SK-N-SH (cell line): Measurements from ENCODE around the gene PRKCA. TPM values are rescaled to one million over a fixed set of nuclear protein-coding genes. Genes with fewer than 3 reads are reported as not detected.

Source experiments
- CTCF ChIA-PET: fragments of 300-600, 350-600 bp; formaldehyde crosslinking; extraction: SDS; loops from one replicate; lab custom pipeline; 2021; lab: Yijun Ruan, JAX
- POLR2A ChIA-PET: fragments of 350-600 bp; sonication (Branson Sonifier 250); formaldehyde crosslinking; extraction: SDS; loops from one replicate; lab custom pipeline; 2020; ENCODE audit warnings: antibody characterized with exemption, inconsistent platforms; lab: Yijun Ruan, JAX
- DNase-seq: peaks from one replicate; pipeline ENCODE4 v3.0.0; 2012
- H2AFZ ChIP-seq: fragments of 200-600 bp; sonication (generic); 2 replicates; pipeline ENCODE4 v1.8.1; 2016; ENCODE audit warnings: antibody characterized with exemption, mild to moderate bottlenecking, low read depth
- H3F3A ChIP-seq: fragments of 200-600 bp; sonication (generic); replicated peaks from 2 replicates; pipeline ENCODE3; 2016; ENCODE audit warnings: antibody characterized with exemption, mild to moderate bottlenecking; ENCODE audit not compliant: insufficient read depth
- H3K27ac ChIP-seq, 2 experiments: fragments of 200-500 bp in 1 of 2; fragments of 200-600 bp in 1 of 2; sonication (Bioruptor generic) in 1 of 2; sonication (generic), shearing (Covaris generic) in 1 of 2; 2 replicates each; pipeline versions ENCODE4 v1.5.1 to v1.6.1; 2014 to 2016; ENCODE audit warnings: low read depth in 2 of 2, inconsistent platforms in 1 of 2, low read length in 1 of 2, mild to moderate bottlenecking in 1 of 2, mixed read lengths in 1 of 2
- H3K27me3 ChIP-seq: fragments of 200-600 bp; sonication (generic), shearing (Covaris generic); 2 replicates; pipeline ENCODE4 v1.6.1; 2016; ENCODE audit warnings: mixed run types; ENCODE audit not compliant: insufficient read depth
- H3K36me3 ChIP-seq, 2 experiments: fragments of 200-500 bp in 1 of 2; fragments of 200-600 bp in 1 of 2; sonication (Bioruptor generic) in 1 of 2; sonication (generic) in 1 of 2; replicated peaks in 1 of 2; 2 replicates each; pipeline versions ENCODE3 to v1.5.1; 2014 to 2016; ENCODE audit warnings: low read length in 1 of 2, mild to moderate bottlenecking in 1 of 2; ENCODE audit not compliant: insufficient read depth in 2 of 2, control insufficient read depth in 1 of 2
- H3K4me1 ChIP-seq, 2 experiments: fragments of 200-500 bp in 1 of 2; fragments of 200-600 bp in 1 of 2; sonication (Bioruptor generic) in 1 of 2; sonication (generic), shearing (Covaris generic) in 1 of 2; 2 replicates each; pipeline versions ENCODE4 v1.5.1 to v1.6.1; 2014 to 2016; ENCODE audit warnings: low read depth in 1 of 2, low read length in 1 of 2, mixed run types in 1 of 2; ENCODE audit not compliant: insufficient read depth in 2 of 2, control insufficient read depth in 1 of 2
- H3K4me2 ChIP-seq: fragments of 200-600 bp; sonication (generic), shearing (Covaris generic); 2 replicates; pipeline ENCODE4 v1.6.1; 2017; ENCODE audit warnings: mixed run types
- H3K4me3 ChIP-seq, 2 experiments: fragments of 200-500 bp in 1 of 2; fragments of 200-600 bp in 1 of 2; sonication (Bioruptor generic) in 1 of 2; sonication (generic), shearing (Covaris generic) in 1 of 2; 2 replicates each; pipeline versions ENCODE4 v1.5.1 to v1.8.1; 2014 to 2016; ENCODE audit warnings: low read depth in 2 of 2, inconsistent platforms in 1 of 2, low read length in 1 of 2, mild to moderate bottlenecking in 1 of 2, mixed read lengths in 1 of 2, moderate library complexity in 1 of 2
- H3K79me2 ChIP-seq: fragments of 200-600 bp; sonication (generic); 2 replicates; pipeline ENCODE4 v1.8.1; 2017; ENCODE audit warnings: mild to moderate bottlenecking; ENCODE audit not compliant: insufficient read depth
- H3K9ac ChIP-seq: fragments of 200-600 bp; sonication (generic); 2 replicates; pipeline ENCODE4 v1.6.1; 2017; ENCODE audit warnings: mixed run types
- H3K9me2 ChIP-seq: fragments of 200-600 bp; sonication (generic); 2 replicates; pipeline ENCODE4 v1.6.1; 2017; ENCODE audit warnings: mixed run types
- H3K9me3 ChIP-seq: fragments of 200-600 bp; sonication (generic); 2 replicates; pipeline ENCODE4 v1.6.1; 2017; ENCODE audit warnings: mixed run types, mild to moderate bottlenecking, moderate library complexity
- H4K20me1 ChIP-seq: fragments of 200-600 bp; sonication (generic); 2 replicates; pipeline ENCODE4 v1.6.1; 2017; ENCODE audit warnings: mild to moderate bottlenecking, mixed run types; ENCODE audit not compliant: insufficient read depth
- CHD2 ChIP-seq: fragments of 150-350 bp; IDR thresholded peaks from 2 replicates; pipeline ENCODE4 v1.6.1; 2018; ENCODE audit warnings: low read length; ENCODE audit not compliant: partially characterized antibody
- CTCF ChIP-seq: fragments of 200-600 bp; sonication (generic); IDR thresholded peaks from 2 replicates; pipeline ENCODE4 v1.6.1; 2017; ENCODE audit warnings: antibody characterized with exemption, mild to moderate bottlenecking, moderate library complexity
- EZH2phosphoT487 ChIP-seq: fragments of 200-600 bp; sonication (generic); IDR thresholded peaks from 2 replicates; pipeline ENCODE4 v1.6.1; 2017; ENCODE audit warnings: low read depth, mixed run types, mild to moderate bottlenecking, antibody characterized with exemption, moderate library complexity, borderline replicate concordance
- GABPA ChIP-seq: IDR thresholded peaks from 2 replicates; pipeline ENCODE4 v1.4.0; 2012; ENCODE audit warnings: low read depth, mild to moderate bottlenecking
- GATA2 ChIP-seq: sonication (generic); formaldehyde crosslinking; IDR thresholded peaks from 2 replicates; pipeline ENCODE4 v1.5.0; 2020; ENCODE audit warnings: mild to moderate bottlenecking, missing genetic modification reagents
- MAX ChIP-seq: IDR thresholded peaks from 2 replicates; pipeline ENCODE4 v1.4.0; 2012; ENCODE audit warnings: low read depth
- MEF2A ChIP-seq: IDR thresholded peaks from 2 replicates; pipeline ENCODE4 v1.4.0; 2012; ENCODE audit warnings: low read depth, borderline replicate concordance
- MXI1 ChIP-seq: IDR thresholded peaks from 2 replicates; pipeline ENCODE4 v1.6.1; 2012; ENCODE audit warnings: mild to moderate bottlenecking, low read depth, low read length, improper control_type of control experiment
- RAD21 ChIP-seq: IDR thresholded peaks from 2 replicates; pipeline ENCODE4 v1.6.1; 2012; ENCODE audit warnings: mild to moderate bottlenecking, low read length
- SIN3A ChIP-seq: IDR thresholded peaks from 2 replicates; pipeline ENCODE4 v1.6.1; 2012; ENCODE audit warnings: low read depth, mild to moderate bottlenecking, low read length, moderate library complexity, borderline replicate concordance
- SMC3 ChIP-seq: IDR thresholded peaks from 2 replicates; pipeline ENCODE4 v1.6.1; 2012; ENCODE audit warnings: low read depth, low read length, improper control_type of control experiment
- YY1 ChIP-seq: IDR thresholded peaks from 2 replicates; pipeline ENCODE4 v1.4.0; 2012; ENCODE audit warnings: low read depth, mild to moderate bottlenecking
- ZBTB33 ChIP-seq: IDR thresholded peaks from 2 replicates; pipeline ENCODE4 v1.4.0; 2012; ENCODE audit warnings: low read depth, borderline replicate concordance
- WGBS: methylation state at CpG from one replicate; pipeline ENCODE4 v1.1.6; 2017; ENCODE audit warnings: low lambda C conversion rate; 5-methylcytosine and 5-hydroxymethylcytosine counted together
- polyA plus RNA-seq, 3 experiments: library from polyadenylated mRNA; depleted of rRNA; stranded (reverse); fragments of >200 nt; gene quantifications; 2 replicates each; pipeline ENCODE4 v1.2.3, GENCODE V29; 2012
- TF ChIP-seq, protein P1 (sequence below): IDR thresholded peaks from 2 replicates; pipeline ENCODE4 v1.6.1; 2012; ENCODE audit warnings: mild to moderate bottlenecking, low read depth, low read length, moderate library complexity

PRKCA gene
- polyA plus RNA-seq, 1 of the 3 experiments (the other 2 are of a cell fraction) = 108 TPM

- H3F3A ChIP-seq = no peaks in the 10 kb centered on the region
- no peak overlapping the region for H2AFZ ChIP-seq
- DNase-seq = peak; percentile 49
- no peaks in the 10 kb centered on the region for H3K36me3 ChIP-seq
- H3K9me2 ChIP-seq = no peaks in the 10 kb centered on the region
- peaks cover 41% of the 10 kb centered on the region for H3K27me3 ChIP-seq
- ChIA-PET CTCF (interaction anchor here (0.8 to 2.8 kb wide), 7 partner anchors 12 to 390 kb away, joined by 3 to 12 read pairs (median 3); no protein-coding TSS in a partner anchor), POLR2A (no interaction called here)
- no peaks in the 10 kb centered on the region for H3K79me2 ChIP-seq
- H3K4me1 ChIP-seq = peaks cover 4 to 25% of the 10 kb centered on the region in 2 experiments; a peak in 2 of 4 replicates
- WGBS = 54% methylated on average over 14 of the region's 14 CpGs
- no peak overlapping the region for H3K4me2 ChIP-seq
- H3K9me3 ChIP-seq = no peaks in the 10 kb centered on the region
- no peak overlapping the region for H3K9ac ChIP-seq
- H3K4me3 ChIP-seq = no peak overlapping the region
- no peak for TF ChIP-seq ZBTB33
- TF ChIP-seq CHD2 = no peak
- no peak for TF ChIP-seq SIN3A
- no peak for TF ChIP-seq GATA2
- peak; percentile 66; the same call in 1 of the 2 replicates for TF ChIP-seq MXI1
- no peak for TF ChIP-seq YY1
- TF ChIP-seq, all 33 proteins: peak for 1
- peak overlapping the region in 1 of 2 experiments; percentile 0; a peak in 2 of 4 replicates for H3K27ac ChIP-seq
- no peaks in the 10 kb centered on the region for H4K20me1 ChIP-seq
Observed at GRCh38 chr17:66831383-66832210, 529.2 kb downstream of the PRKCA start.

GRCh38 chr17:66833201-66833600, 530.8 kb downstream of the PRKCA start:
- H3K4me1 ChIP-seq = peaks cover 4 to 25% of the 10 kb centered on the region in 2 experiments; a peak in 2 of 4 replicates
- H3K36me3 ChIP-seq = no peaks in the 10 kb centered on the region
- H3K9me2 ChIP-seq = no peaks in the 10 kb centered on the region
- H3K79me2 ChIP-seq = no peaks in the 10 kb centered on the region
- H3K27ac ChIP-seq = no peak overlapping the region
- H3K4me2 ChIP-seq = no peak overlapping the region
- H3K4me3 ChIP-seq = no peak overlapping the region
- no peak overlapping the region for H2AFZ ChIP-seq
- peaks cover 52% of the 10 kb centered on the region for H3K27me3 ChIP-seq
- ChIA-PET CTCF (interaction anchor here (0.8 to 1.3 kb wide), 4 partner anchors 21 to 106 kb away, joined by 3 read pairs; no protein-coding TSS in a partner anchor), POLR2A (no interaction called here)
- no peaks in the 10 kb centered on the region for H4K20me1 ChIP-seq
- no peaks in the 10 kb centered on the region for H3F3A ChIP-seq
- H3K9me3 ChIP-seq = no peaks in the 10 kb centered on the region
- H3K9ac ChIP-seq = no peak overlapping the region
- WGBS = 88% methylated on average over 4 of the region's 4 CpGs
- no peak for DNase-seq
- TF ChIP-seq RAD21 (no peak), GATA2 (no peak), MAX (no peak), SMC3 (no peak), YY1 (no peak), CTCF (no peak), GABPA (no peak), EZH2phosphoT487 (no peak), MEF2A (no peak), ZBTB33 (no peak)
- TF ChIP-seq, protein P1, sequence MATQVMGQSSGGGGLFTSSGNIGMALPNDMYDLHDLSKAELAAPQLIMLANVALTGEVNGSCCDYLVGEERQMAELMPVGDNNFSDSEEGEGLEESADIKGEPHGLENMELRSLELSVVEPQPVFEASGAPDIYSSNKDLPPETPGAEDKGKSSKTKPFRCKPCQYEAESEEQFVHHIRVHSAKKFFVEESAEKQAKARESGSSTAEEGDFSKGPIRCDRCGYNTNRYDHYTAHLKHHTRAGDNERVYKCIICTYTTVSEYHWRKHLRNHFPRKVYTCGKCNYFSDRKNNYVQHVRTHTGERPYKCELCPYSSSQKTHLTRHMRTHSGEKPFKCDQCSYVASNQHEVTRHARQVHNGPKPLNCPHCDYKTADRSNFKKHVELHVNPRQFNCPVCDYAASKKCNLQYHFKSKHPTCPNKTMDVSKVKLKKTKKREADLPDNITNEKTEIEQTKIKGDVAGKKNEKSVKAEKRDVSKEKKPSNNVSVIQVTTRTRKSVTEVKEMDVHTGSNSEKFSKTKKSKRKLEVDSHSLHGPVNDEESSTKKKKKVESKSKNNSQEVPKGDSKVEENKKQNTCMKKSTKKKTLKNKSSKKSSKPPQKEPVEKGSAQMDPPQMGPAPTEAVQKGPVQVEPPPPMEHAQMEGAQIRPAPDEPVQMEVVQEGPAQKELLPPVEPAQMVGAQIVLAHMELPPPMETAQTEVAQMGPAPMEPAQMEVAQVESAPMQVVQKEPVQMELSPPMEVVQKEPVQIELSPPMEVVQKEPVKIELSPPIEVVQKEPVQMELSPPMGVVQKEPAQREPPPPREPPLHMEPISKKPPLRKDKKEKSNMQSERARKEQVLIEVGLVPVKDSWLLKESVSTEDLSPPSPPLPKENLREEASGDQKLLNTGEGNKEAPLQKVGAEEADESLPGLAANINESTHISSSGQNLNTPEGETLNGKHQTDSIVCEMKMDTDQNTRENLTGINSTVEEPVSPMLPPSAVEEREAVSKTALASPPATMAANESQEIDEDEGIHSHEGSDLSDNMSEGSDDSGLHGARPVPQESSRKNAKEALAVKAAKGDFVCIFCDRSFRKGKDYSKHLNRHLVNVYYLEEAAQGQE = no peak
